ENCODE results near the gene FGD6. TPM values are rescaled to one million over a fixed set of nuclear protein-coding genes. Genes with fewer than 3 reads are reported as not detected.

The FGD6 gene
- total RNA-seq, 1 experiment from 2014 or later, result 18.2 TPM

DNA sequence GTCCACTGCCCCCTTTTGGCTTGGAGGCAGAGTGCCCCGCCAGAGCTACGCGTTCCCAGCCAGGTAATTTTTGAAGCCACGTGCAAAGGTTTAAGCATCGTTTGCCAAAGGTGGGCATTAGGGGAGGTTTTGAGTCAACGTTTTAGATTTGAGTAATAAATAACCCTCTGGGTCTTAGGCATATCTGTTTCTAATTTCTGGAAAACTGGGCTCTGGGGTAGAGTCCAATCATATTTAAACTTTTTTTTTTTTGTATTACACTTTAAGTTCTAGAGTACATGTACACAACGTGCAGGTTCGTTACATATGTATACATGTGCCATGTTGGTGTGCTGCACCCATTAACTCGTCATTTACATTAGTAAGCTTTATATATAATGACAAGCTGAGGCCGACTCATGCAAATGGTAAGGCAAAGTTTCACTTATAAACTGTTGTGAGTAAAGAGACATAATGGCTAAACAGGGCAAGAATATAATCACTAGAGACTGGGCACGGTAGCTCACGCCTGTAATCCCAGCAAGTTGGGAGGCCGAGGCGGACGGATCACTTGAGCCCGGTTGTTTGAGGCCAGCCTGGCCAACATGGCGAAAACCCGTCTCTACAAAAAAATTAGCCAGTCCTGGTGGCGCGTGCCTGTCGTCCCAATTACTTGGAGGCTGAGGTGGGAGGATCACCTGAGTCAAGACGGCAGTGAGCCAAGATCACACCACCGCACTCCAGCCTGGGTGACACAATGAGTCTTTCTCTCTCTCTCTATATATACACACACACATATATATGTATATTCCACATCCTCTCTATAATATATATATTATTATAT is 143.4 kb downstream of the FGD6 start:
- Histone ChIP-seq H2AFZ (ENCODE audit: low read depth, low read length, poor library complexity, severe bottlenecking) (peak overlapping the region; percentile 64), H4K20me1 (ENCODE audit: insufficient read depth) (no peaks in the 10 kb centered on the region)
- CTCF ChIA-PET, result interaction anchor here (0.9 to 1.5 kb wide), 10 partner anchors 9 to 501 kb away, joined by 3 to 5 read pairs (median 4); partner anchors contain the start of genes FGD6 and VEZT

More for the DNA sequence above, 143.4 kb downstream of the FGD6 start:
- H3K27me3 ChIP-seq (ENCODE audit: insufficient read depth, low read length), result no peaks in the 10 kb centered on the region
- ATAC-seq (peak; percentile 1; the same call in 1 of the 2 replicates), DNase-seq (ENCODE audit: low read depth, low spot score) (no peak)
- ChIA-PET POLR2A (no interaction called here), RAD21 (ENCODE audit: low non-redundant PET in 1 of 2, low total read pairs in 2 of 2, uncharacterized antibody in 2 of 2, unreplicated experiment in 2 of 2) (interaction anchor here (0.6 to 0.7 kb wide), 2 partner anchors 261 to 951 kb away, joined by 3 to 4 read pairs; no protein-coding TSS in a partner anchor)
- H3K4me3 ChIP-seq (replicated peaks in 1 of 2; ENCODE audit: low read depth in 1 of 2, low read length in 2 of 2), result peak overlapping the region; percentile 87 to 96; a peak in 3 of 4 replicates
- H3K4me1 ChIP-seq (ENCODE audit: control insufficient read depth in 1 of 2, insufficient read depth in 2 of 2, low read length in 2 of 2), result peaks cover 0 to 14% of the 10 kb centered on the region in 2 experiments; a peak in 2 of 4 replicates
- no peaks in the 10 kb centered on the region for H3K9me3 ChIP-seq (ENCODE audit: control insufficient read depth in 1 of 2, insufficient read depth in 1 of 2, low read depth in 1 of 2, low read length in 2 of 2)
- H3K4me2 ChIP-seq (ENCODE audit: low read length), result peak overlapping the region; percentile 96
- H3K9ac ChIP-seq (ENCODE audit: low read length), result peak overlapping the region; percentile 87
- TF ChIP-seq SIN3A (IDR thresholded peaks at IDR 0.05; ENCODE audit: low read depth) (0 out of 2 replicates have a peak, but pooled peaks have one; percentile 28), EZH2phosphoT487 (IDR thresholded peaks at IDR 0.05; ENCODE audit: borderline replicate concordance) (no peak), FOSL1 (IDR thresholded peaks at IDR 0.05; ENCODE audit: low read depth) (no peak), EZH2 (IDR thresholded peaks at IDR 0.05) (no peak), EGR1 (IDR thresholded peaks at IDR 0.05; ENCODE audit: low read depth) (no peak), ELF1 (IDR thresholded peaks at IDR 0.05; ENCODE audit: borderline replicate concordance, low read depth) (no peak), JUND (IDR thresholded peaks at IDR 0.05) (no peak), RAD21 (IDR thresholded peaks at IDR 0.05; ENCODE audit: low read depth) (peak; percentile 58), POLR2A (IDR thresholded peaks at IDR 0.05; ENCODE audit: borderline replicate concordance, extremely low read depth, insufficient read depth, insufficient read length) (no peak), CEBPB (IDR thresholded peaks at IDR 0.05; ENCODE audit: low read depth) (no peak), CBX3 (IDR thresholded peaks at IDR 0.05; ENCODE audit: low read depth) (peak; percentile 95)
- TF ChIP-seq, protein P1, sequence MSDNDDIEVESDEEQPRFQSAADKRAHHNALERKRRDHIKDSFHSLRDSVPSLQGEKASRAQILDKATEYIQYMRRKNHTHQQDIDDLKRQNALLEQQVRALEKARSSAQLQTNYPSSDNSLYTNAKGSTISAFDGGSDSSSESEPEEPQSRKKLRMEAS (IDR thresholded peaks at IDR 0.05), result peak; percentile 94
- TF ChIP-seq, protein P2, sequence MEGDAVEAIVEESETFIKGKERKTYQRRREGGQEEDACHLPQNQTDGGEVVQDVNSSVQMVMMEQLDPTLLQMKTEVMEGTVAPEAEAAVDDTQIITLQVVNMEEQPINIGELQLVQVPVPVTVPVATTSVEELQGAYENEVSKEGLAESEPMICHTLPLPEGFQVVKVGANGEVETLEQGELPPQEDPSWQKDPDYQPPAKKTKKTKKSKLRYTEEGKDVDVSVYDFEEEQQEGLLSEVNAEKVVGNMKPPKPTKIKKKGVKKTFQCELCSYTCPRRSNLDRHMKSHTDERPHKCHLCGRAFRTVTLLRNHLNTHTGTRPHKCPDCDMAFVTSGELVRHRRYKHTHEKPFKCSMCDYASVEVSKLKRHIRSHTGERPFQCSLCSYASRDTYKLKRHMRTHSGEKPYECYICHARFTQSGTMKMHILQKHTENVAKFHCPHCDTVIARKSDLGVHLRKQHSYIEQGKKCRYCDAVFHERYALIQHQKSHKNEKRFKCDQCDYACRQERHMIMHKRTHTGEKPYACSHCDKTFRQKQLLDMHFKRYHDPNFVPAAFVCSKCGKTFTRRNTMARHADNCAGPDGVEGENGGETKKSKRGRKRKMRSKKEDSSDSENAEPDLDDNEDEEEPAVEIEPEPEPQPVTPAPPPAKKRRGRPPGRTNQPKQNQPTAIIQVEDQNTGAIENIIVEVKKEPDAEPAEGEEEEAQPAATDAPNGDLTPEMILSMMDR (IDR thresholded peaks at IDR 0.05 in 2 of 3, conservative IDR thresholded peaks at IDR 0.05 in 1 of 3; ENCODE audit: borderline replicate concordance in 1 of 3, insufficient read depth in 1 of 3, low read depth in 2 of 3, low read length in 2 of 3), result peak in 2 of 3 experiments; percentile 75 to 88; a peak in 5 of 6 replicates
- H3K79me2 ChIP-seq (ENCODE audit: insufficient read depth, low read length), result peaks cover 44% of the 10 kb centered on the region
- H3K36me3 ChIP-seq (ENCODE audit: control insufficient read depth in 1 of 2, insufficient read depth in 2 of 2, low read length in 2 of 2), result no peaks in the 10 kb centered on the region
- intact Hi-C loops (cut with micrococcal nuclease), result loop anchor here (1.0 kb wide), 1 partner anchor 143 kb away; the partner anchor contains the start of genes FGD6 and VEZT
- BruUV-seq (replicated peaks), result TSS peak; percentile 75
- no peak overlapping the region for H3K27ac ChIP-seq (ENCODE audit: low read depth, low read length)
- H3K9me2 ChIP-seq (ENCODE audit: insufficient read depth), result no peaks in the 10 kb centered on the region
